NCI-H2029 (cell line): ENCODE measurements around the gene KLF13.
A peak's percentile ranks its signal among the peaks of the same experiment; 100 is the strongest.

Source experiments
- DNase-seq: peaks from one replicate; lab custom pipeline; 2025; lab: John Stamatoyannopoulos, UW

The KLF13 gene

GRCh38 chr15:31326156-31326874, at the start of gene KLF13:
Gene KLF13, plus strand, starts transcription at chr15:31326835. Its CDS starts 378 bp downstream, at chr15:31327213.
- DNase-seq = peak; percentile 85

GRCh38 chr15:31277335-31278060, 49.1 kb upstream of the KLF13 start:
- no peak for DNase-seq

- DNase-seq = no peak
These were observed 48.6 kb upstream of the KLF13 start for GRCh38 chr15:31278061-31278445.

DNA sequence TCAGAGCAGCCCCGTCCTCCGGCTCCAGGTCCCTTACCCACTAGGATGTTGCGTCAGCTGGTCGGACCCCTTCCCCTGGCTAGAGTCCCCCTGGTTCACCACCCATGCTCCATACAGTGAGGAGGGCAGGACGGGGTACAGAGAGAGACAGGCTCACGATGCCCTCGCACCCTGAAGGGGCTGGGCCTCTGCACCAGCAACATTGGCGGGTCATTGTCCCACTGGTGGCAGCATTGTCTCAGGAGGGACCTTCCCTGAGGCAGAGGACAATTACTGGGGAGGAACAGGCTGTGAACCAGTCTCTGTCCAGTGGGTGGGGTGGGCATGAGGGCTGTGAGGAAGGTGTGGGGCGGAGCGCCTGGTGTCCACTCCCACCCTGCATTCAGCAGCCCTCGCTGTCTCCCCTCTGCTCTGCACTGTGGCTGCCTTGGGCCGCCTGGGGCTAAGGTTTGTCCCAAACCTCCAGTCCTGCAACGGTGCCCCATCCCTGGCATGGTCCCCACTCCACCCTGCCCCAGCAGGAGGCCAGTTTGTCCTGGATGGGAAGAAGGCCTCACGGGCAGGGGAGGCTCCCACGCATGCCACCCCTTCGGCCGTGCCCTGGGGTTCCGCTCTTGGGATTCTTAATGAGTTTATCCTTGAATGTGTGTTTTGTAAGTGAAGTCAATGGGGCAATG, 48.0 kb upstream of the KLF13 start:
- no peak for DNase-seq

- DNase-seq = peak; percentile 73
These were observed 47.2 kb upstream of the KLF13 start for GRCh38 chr15:31279221-31280045.

GRCh38 chr15:31280046-31280830, 46.4 kb upstream of the KLF13 start:
- DNase-seq = peak; percentile 65

DNA sequence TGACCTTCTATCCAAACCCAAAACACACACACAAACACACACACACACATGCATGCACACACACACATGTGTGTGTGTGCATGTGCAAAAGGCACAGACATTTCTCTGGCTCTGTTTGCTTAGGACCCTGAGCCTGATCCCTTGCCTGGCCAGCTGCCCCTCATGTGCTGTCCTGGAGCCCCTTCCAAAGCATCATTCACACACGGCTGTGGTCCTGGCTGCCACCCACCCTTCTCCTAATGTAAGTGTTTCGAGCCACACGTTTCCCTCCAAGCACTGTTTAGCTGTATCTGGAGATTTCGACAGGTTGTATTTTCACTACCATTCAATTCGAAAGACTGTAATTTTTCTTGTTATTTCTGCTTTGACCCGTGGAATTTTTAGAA, 45.8 kb upstream of the KLF13 start:
- DNase-seq = no peak

DNA sequence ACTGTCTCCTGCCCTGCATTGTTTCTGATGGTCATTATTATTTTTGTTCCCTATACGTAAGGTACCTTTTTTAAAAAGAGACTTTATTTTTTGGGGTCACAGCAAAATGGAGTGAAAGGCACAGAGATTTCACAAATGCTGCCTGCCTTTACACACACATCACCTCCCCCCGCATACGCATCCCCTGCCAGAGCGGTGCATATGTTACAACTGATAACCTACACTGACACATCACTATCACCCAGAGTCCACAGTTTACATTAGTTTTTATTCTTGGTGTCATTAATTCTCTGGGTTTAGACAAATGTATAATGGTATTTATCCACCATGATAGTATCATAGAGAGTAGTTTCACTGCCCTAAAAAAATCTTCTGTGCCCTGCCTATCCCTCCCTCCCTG, 43.6 kb upstream of the KLF13 start:
- DNase-seq = no peak

DNA sequence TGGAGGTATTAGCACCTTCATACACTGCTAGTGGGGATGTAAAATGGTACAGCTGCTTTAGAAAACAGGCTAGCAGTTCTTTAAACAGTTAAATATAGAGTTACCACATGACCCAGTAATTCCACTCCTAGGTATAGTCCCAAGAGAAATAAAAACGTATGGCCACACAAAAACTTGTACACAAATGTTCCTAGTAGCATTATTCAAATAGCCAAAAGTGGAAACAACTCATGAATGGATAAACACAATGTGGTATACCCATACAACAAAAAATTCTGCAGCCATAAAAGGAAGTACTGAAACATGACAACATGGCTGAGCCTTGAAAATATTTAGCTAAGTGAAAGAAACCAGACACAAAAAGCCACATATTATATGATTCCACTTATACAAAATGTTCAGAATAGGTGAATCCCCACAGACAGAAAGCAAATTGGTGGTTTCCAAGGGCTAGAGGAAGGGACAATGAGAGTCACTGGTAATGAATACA, 40.8 kb upstream of the KLF13 start:
- no peak for DNase-seq

- DNase-seq = no peak
These were observed 35.5 kb upstream of the KLF13 start for GRCh38 chr15:31291048-31291578.

DNA sequence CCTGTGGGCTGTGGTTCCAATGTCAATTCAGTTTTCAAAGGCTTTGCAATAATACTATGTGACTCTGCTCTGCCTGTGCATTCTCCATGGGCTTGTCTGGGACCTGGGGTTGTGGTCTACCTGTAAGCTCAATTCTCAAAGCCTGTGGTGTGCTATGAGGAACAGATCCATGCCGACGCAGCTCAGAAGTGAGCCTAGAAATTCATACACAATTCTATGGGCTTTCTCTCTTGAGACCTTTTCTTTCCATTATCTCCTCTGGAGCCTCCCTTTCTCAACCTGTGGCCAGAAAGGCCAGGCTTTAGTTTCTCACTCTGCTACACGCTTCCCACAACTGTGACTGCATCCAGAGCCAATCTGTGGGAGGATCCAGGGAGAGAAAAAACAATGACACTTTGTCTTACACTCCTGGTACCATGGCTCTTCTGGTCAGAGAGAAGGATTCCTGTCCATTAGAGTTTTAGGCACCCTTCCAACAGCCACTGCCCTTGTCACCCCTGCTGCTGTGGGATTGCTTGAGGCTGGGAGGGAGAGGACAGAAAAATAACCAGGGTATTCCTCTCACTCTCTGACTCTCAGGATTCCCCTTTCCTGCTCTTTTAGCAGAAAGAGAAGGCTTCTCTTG, 34.1 kb upstream of the KLF13 start:
- no peak for DNase-seq

- DNase-seq = no peak
These were observed 33.0 kb upstream of the KLF13 start for GRCh38 chr15:31293655-31294054.

DNA sequence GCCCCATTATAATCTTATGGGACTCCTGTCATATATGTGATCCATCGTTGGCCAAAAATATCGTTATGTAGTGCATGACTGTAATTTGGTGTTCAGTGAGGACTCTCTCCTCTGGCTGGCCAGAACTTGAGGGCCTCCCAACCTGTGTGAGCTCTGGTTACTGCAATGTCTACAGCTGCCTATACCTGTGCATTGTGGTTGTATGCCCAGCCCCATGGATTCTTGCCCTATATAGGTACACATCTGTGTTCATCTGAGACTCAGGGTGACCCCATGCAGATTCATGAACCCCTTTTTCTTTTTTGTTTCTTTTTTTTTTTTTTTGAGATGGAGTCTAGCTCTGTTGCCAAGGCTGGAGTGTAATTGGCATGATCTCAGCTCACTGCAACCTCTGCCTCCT, 32.6 kb upstream of the KLF13 start:
- no peak for DNase-seq

DNA sequence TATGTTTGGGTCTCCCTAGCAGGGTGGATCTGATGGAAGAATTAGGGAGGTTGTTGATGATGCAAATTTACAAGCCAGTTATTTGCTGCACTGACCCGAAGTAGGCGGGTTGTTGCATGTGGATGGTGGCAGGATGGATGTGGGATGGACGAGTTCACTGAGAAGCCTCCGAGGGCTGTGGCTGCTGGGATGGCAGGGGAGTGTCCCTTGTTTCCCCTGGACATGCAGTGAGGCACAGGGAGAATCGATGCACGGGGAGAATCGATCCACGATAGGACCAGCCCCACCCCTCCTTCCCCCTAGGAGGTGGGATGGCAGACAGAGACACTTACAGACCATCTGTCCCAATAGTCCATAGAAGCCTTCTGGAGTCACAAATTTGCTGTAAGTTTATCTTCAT, 31.0 kb upstream of the KLF13 start:
- no peak for DNase-seq

DNA sequence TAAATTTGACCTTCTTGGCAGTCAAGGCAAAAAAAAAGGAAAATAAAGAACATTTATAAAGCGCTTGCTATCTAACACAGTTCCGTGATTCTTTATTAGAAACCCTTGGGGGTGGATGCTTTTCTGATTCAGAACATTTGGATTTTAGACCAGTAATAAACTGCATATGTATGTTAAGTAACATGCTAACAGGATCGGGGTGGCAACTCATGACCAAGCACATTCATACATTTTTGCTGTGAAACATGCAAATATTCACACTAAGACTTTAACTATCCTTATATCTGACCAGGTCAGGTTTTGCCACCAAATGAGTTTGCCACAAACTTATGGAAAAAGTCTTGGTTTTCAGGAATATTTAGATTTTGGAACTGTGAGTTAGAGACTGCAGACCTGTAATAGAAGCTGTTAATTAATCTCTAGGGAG, 30.4 kb upstream of the KLF13 start:
- DNase-seq = no peak

GRCh38 chr15:31296646-31297574, 29.7 kb upstream of the KLF13 start:
- no peak for DNase-seq

GRCh38 chr15:31297575-31298456, 28.8 kb upstream of the KLF13 start:
- DNase-seq = no peak

DNA sequence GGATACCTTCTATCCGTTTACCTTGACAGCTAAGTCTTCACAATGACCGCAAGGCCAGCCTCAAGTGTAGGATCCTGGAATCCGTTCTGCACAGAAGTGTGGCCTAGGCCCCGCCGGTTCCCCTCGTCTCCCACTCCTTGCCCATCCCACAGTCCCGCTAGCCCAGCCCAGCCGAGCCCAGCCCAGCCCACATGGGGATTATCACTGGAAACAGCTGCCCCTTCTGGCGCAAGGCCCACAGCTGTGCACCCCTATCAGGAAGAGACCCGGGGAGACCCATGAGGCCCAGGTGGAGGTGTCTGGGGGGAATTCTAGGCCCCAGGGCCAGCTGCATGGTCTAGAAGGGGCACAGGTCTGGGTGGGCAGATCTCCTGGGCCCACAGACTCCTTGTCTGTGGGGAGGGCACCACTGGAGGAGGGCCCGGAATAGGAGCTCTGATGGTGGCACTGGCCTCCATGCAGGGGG, 27.9 kb upstream of the KLF13 start:
- DNase-seq = no peak
